Osteoblast (primary cell): ENCODE data around the gene AUTS2. TPM values are rescaled to one million over a fixed set of nuclear protein-coding genes. Genes with fewer than 3 reads are reported as not detected.

ENCODE experiments used
- DNase-seq: peaks from one replicate; pipeline ENCODE4 v3.0.0; 2011; ENCODE audit warnings: low spot score, mixed read lengths; ENCODE audit not compliant: insufficient read length; ENCODE audit errors: missing footprints
- H2AFZ ChIP-seq: 2 replicates; pipeline ENCODE4 v1.6.0; 2011; ENCODE audit warnings: mild to moderate bottlenecking, low read length
- H3K27ac ChIP-seq: 2 replicates; pipeline ENCODE4 v1.5.1; 2011; ENCODE audit warnings: mild to moderate bottlenecking, low read depth, low read length, moderate library complexity
- H3K27me3 ChIP-seq: 2 replicates; pipeline ENCODE4 v1.6.0; 2012; ENCODE audit warnings: mild to moderate bottlenecking, control low read depth, inconsistent platforms, low read length, moderate library complexity; ENCODE audit not compliant: insufficient read depth
- H3K36me3 ChIP-seq: 2 replicates; pipeline ENCODE4 v1.5.1; 2011; ENCODE audit warnings: mild to moderate bottlenecking, low read length, control low read depth, moderate library complexity; ENCODE audit not compliant: insufficient read depth
- H3K4me1 ChIP-seq: 2 replicates; pipeline ENCODE4 v1.5.1; 2011; ENCODE audit warnings: mild to moderate bottlenecking, low read length, control low read depth, moderate library complexity; ENCODE audit not compliant: insufficient read depth
- H3K4me2 ChIP-seq: 2 replicates; pipeline ENCODE4 v1.6.0; 2011; ENCODE audit warnings: mild to moderate bottlenecking, low read length; ENCODE audit not compliant: insufficient read depth
- H3K4me3 ChIP-seq: fragments of 200-600 bp; sonication (generic); 3 replicates; pipeline ENCODE4 v1.5.1; 2012; ENCODE audit warnings: mild to moderate bottlenecking, low read length, inconsistent platforms; ENCODE audit not compliant: insufficient read depth
- H3K79me2 ChIP-seq: 2 replicates; pipeline ENCODE4 v1.6.0; 2012; ENCODE audit warnings: mild to moderate bottlenecking, low read length, control low read depth, inconsistent platforms; ENCODE audit not compliant: insufficient read depth
- H3K9me3 ChIP-seq: 2 replicates; pipeline ENCODE4 v1.5.1; 2011; ENCODE audit warnings: low read depth, low read length, control low read depth
- H4K20me1 ChIP-seq: 2 replicates; pipeline ENCODE4 v1.6.0; 2012; ENCODE audit warnings: mild to moderate bottlenecking, low read length, control low read depth; ENCODE audit not compliant: insufficient read depth
- CTCF ChIP-seq: IDR thresholded peaks from 2 replicates; pipeline ENCODE4 v1.5.1; 2011; ENCODE audit warnings: mild to moderate bottlenecking, low read depth, low read length, moderate library complexity; ENCODE audit errors: extremely low read depth
- total RNA-seq: library from RNA; depleted of rRNA; stranded (reverse); fragments of >200 nt; gene quantifications from 2 replicates; pipeline ENCODE4 v1.2.3, GENCODE V29; 2012

The AUTS2 gene
- total RNA-seq, 1 donor, result 15.2 TPM

- no peak for DNase-seq
- H3K79me2 ChIP-seq, result no peaks in the 10 kb centered on the region
- TF ChIP-seq CTCF, result no peak
- H3K4me1 ChIP-seq, result peaks cover 7% of the 10 kb centered on the region
- H3K4me3 ChIP-seq, result no peak overlapping the region
- no peaks in the 10 kb centered on the region for H3K36me3 ChIP-seq
- no peaks in the 10 kb centered on the region for H3K27me3 ChIP-seq
- H3K4me2 ChIP-seq, result no peak overlapping the region
- no peaks in the 10 kb centered on the region for H4K20me1 ChIP-seq
- no peak overlapping the region for H2AFZ ChIP-seq
- no peak overlapping the region for H3K27ac ChIP-seq
- H3K9me3 ChIP-seq, result no peaks in the 10 kb centered on the region
These were observed 206.7 kb downstream of the AUTS2 start for GRCh38 chr7:69804962-69805361.

- DNase-seq, result no peak
- no peaks in the 10 kb centered on the region for H3K9me3 ChIP-seq
- no peak overlapping the region for H2AFZ ChIP-seq
- no peaks in the 10 kb centered on the region for H3K36me3 ChIP-seq
- H3K4me1 ChIP-seq, result no peaks in the 10 kb centered on the region
- no peaks in the 10 kb centered on the region for H4K20me1 ChIP-seq
- H3K4me2 ChIP-seq, result no peak overlapping the region
- H3K27ac ChIP-seq, result no peak overlapping the region
- H3K4me3 ChIP-seq, result no peak overlapping the region
- no peaks in the 10 kb centered on the region for H3K27me3 ChIP-seq
- H3K79me2 ChIP-seq, result no peaks in the 10 kb centered on the region
- TF ChIP-seq CTCF, result no peak
These were observed 210.1 kb downstream of the AUTS2 start for GRCh38 chr7:69808391-69808790.

- H3K9me3 ChIP-seq, result no peaks in the 10 kb centered on the region
- peaks cover 13% of the 10 kb centered on the region for H3K4me1 ChIP-seq
- no peaks in the 10 kb centered on the region for H3K27me3 ChIP-seq
- TF ChIP-seq CTCF, result no peak
- H2AFZ ChIP-seq, result no peak overlapping the region
- no peak overlapping the region for H3K4me2 ChIP-seq
- H3K36me3 ChIP-seq, result no peaks in the 10 kb centered on the region
- no peaks in the 10 kb centered on the region for H3K79me2 ChIP-seq
- H3K27ac ChIP-seq, result no peak overlapping the region
- DNase-seq, result no peak
- H4K20me1 ChIP-seq, result no peaks in the 10 kb centered on the region
- no peak overlapping the region for H3K4me3 ChIP-seq
These were observed 213.4 kb downstream of the AUTS2 start for GRCh38 chr7:69811476-69812308.

- H3K27me3 ChIP-seq, result no peaks in the 10 kb centered on the region
- H3K9me3 ChIP-seq, result no peaks in the 10 kb centered on the region
- H3K4me1 ChIP-seq, result peaks cover 19% of the 10 kb centered on the region
- no peaks in the 10 kb centered on the region for H3K36me3 ChIP-seq
- no peak overlapping the region for H3K4me2 ChIP-seq
- no peaks in the 10 kb centered on the region for H3K79me2 ChIP-seq
- no peak for DNase-seq
- no peak overlapping the region for H3K4me3 ChIP-seq
- H3K27ac ChIP-seq, result no peak overlapping the region
- no peak for TF ChIP-seq CTCF
- no peaks in the 10 kb centered on the region for H4K20me1 ChIP-seq
- H2AFZ ChIP-seq, result no peak overlapping the region
These were observed 214.5 kb downstream of the AUTS2 start for GRCh38 chr7:69812756-69813155.
